ENCODE results near the gene CHRNA4.

CHRNA4 gene

DNA sequence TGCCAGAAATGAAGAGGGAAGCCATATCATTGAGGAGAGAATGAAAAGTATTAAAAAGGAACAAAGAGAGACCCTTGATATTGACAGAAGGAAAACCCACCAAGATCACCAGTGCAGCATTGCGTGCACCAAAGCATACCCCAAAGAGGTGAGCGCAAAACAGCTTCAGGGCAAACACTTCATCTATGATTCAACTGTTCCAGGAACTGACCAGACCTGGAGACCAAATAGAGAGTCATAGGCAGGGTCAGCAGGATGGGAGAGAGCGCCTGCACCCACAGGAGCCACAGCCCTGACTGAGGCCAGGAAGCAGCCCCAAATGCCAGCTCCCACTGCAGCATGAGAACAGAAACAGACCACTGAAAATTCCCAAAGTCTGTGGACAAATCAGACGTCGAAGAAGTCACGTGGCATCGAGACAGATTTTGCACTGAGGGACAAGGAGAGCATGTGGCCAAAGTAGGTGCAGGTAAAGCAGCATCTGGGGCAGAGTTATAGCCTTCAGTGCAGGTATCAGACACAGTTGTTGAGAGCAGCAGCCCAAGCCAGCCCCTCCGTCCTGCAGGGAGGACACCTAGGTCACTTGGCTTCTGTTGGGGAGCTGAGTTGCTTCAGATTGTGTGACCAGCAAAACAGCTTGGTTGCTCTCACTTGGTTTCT is 29.3 kb downstream of the CHRNA4 start:
- DNase-seq = no peak

- no peak for DNase-seq
Measured at GRCh38 chr20:63330940-63331339, 30.2 kb downstream of the CHRNA4 start.

GRCh38 chr20:63330084-63330760 is 30.9 kb downstream of the CHRNA4 start:
- DNase-seq = no peak

DNA sequence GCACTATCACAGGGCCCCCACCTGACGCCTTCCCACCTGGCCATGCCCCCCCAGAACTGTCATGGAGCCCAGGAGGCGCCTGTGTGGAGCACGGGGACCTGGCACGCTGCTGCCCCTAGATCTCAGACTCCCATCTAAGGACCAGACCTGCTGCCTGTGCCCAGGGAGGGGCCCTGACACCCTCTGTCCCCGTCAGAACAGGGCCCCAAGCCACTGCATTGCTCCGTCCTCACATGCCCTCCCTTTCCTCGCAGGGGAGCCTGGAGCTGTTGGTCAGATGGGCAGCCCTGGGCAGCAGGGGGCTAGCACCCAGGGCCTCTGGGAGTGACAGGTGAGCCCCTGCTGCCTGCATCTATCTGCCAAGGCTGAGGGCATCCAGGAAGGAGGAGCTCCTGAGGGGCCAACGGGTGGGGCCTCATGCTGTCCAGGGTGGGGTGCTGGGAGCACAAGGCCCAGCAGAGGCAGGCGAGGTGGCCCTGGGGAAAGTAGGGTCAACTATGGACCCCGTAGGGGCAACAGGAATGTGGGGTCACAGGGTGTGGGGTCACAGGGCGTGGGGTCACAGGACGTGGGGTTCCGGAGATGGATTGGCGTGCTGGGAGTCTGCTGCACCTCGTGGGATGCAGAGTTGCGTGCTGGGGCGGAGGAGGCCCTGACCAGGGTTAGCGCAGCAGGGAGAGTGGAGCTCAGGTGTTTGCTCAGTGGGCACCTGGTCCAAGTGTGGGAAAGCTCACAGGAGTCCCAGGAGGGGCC is 31.6 kb downstream of the CHRNA4 start:
- DNase-seq = no peak

DNA sequence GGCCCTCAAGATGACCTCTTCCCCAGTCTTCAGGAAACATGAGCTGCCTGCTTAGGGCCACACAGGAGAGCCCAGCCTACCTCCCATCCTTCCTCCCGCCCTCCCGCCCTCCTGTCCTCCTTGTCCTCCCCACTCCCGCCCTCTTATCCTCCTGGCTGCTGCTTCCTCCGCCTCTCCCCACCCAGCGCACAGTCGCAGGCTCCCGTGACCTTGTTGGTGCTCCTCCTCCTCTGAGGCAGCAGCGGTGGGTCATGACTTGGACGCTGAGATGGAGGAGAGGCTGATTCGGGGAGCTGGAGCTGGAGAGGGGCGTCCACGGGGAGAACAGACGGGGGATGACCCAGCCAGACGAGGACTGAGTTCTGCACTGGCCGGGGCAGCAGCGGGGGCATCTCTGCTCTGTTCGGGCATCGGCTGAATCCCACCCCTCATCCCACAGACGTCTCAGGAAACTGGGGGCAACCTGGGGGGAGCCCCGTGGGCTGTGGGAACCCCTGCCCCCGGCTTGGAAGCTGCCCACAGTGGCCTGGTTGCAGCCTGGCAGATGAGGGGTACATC is 32.4 kb downstream of the CHRNA4 start:
- DNase-seq = no peak

- DNase-seq = no peak
Measured at GRCh38 chr20:63328026-63328700, 33.0 kb downstream of the CHRNA4 start.

DNA sequence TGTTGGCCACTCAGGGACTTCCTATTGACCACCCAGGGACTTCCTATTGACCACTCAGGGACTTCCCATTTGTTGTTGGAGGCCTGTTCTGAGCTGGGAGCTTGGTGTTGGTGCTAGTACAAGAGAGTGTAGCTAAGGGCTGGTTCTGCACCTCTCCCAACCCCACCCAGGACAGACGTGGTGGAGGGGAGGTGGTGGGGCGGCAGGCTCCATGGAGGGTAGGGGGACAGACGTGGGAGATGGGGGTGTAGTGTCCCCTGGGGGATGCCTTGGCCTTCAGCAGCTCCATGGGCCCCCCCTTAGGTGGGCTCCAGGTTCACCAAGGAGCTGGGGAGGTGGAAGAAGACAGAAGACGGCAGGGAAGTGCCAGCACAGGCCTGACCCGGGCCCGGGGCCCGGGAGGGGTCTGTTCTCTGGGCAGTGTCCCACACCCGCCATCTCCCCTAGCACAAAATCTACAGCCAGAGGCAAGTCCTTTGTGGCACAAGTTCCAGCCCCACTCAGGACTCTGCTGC is 33.9 kb downstream of the CHRNA4 start:
- DNase-seq = no peak

DNA sequence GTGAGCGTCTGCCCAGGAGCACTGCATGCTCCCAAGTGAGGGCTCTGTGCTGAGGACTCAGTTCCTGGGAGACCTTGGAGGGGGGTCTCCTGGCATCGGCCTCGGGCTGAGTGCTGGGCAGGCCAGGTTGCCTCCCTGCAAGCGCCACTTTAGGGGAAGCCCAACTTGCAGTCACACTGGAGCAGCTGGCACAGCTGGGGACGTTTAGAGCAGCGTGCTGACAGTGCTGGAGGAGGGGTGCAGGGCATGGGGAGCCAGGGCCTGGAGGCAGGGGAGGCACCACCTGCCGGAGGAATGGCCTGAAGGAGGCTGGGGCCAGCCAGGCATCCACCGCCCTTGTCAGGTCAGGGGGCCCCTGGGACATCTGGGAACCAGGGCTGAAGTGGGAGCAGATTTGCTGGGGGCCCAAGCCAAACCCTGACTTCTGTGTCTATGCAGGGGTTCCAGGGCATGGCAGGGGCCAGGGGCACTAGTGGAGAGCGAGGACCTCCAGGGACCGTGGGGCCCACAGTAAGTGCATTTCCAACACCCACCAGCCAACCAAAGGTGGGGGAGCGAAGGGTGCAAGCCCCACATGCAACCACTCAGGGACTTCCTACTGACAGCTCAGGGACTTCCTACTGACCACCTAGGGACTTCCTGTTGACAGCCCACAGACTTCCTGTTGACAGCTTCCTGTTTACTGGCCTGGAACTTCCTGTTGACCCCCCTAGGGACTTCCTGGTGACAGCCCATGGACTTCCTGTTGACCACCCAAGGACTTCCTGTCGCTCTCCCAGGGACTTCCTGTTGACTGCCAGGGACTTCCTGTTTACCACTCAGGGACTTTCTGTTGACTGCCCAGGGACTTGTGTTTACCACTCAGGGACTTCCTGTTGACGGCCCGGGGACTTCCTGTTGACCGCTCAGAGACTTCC is 34.6 kb downstream of the CHRNA4 start:
- DNase-seq = no peak

DNA sequence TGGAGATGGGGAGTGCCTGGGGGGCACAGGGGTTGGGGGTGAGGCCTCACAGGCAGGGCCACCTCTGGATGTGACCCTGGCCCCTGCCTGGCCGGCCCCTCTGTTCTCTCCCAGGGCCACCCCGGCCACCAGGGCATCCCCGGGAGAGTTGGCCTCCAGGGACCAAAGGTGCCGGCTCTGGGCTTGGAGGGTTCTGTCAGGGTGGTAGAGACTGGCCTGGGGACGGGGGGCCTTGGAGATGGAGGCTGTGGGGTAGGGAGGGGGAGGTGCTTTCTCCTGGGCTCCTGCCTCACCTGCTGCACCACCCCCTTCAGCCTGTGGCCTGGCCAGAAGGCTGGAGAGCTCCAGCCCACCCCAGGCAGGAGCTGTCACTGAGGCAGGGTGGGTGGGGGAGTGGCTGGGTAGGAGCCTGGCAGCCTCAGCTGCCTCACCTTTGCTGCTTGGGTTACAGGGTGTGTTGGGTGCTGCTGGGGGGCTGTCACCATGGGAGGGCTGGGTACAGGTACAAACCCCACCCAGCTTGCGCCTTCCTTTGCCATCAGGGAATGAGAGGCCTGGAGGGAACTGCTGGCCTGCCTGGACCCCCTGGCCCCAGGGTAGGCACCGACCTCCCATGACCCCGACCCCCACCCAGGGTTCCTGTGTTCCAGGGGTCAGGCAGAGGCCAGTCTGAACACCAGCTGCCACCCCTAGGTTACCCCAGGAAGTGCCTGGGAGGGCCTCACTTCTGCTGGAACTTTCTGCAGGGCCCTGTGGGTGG is 35.4 kb downstream of the CHRNA4 start:
- DNase-seq = no peak

DNA sequence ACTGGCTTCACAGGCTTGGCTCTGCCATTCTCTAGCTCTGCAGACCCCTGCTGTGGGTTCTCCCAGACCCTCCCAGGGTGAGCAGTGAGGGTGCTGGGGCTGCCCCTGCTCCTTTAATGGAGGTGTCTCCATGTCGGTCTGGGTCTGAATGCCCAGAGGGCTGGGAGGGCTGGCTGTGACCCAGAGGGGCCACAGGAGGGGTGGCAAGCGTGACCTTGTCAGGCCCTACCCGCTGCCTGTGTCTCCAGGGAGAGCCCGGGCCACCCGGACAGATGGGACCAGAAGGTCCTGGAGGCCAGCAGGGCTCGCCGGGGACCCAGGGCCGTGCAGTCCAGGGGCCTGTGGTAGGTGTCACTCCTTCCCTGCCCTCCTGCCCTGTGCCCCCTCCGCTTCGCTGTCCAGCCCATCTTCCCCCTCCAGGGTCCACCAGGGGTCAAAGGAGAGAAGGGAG is 36.1 kb downstream of the CHRNA4 start:
- DNase-seq = no peak

DNA sequence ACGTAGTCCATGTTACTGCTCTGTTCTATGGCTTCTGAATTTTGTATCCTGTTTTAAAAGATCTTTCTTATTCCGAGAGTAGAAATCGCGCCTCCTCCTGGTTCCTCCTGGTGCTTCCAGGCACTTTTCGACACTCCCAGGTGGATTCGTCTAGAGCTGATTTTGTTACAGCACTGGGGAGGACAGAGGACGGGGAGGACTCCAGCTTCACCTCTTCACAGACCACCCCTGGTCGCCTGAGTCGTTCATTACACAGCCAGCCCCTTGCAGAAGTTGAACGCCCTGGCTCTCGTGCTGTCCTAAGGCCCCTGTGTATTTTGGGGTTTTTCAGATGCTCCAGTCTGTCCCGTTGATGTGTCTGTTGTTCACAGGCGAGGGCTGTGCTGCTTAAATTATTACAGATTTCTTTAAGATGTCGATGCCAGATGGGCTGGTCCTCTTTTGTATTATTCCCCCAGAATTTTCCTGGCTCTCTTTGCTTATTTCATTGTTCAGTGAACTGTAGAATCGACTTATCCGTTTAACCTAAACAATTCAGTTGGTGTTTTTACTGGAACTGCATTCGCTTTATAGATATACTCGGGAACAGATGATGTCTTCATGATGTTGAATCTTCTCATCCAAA is 37.7 kb downstream of the CHRNA4 start:
- no peak for DNase-seq

DNA sequence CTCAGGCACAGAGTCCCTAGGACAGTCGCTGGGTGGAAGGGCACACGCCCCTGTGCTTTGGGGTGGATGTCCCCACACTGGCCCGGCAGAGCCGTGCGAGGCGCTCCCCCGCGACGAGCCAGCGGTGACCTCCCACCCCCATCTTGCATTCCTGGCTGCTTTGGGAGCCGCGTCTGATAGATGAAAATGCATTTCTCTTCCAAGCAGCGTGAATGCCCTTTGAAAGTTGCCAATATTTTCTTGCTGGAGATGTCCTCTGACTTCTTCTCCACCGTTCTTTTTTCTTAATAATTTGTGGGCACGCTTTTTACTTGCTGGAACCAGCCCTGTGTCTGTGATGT is 38.2 kb downstream of the CHRNA4 start:
- DNase-seq = no peak

- no peak for DNase-seq
Measured at GRCh38 chr20:63322146-63322932, 38.8 kb downstream of the CHRNA4 start.

DNA sequence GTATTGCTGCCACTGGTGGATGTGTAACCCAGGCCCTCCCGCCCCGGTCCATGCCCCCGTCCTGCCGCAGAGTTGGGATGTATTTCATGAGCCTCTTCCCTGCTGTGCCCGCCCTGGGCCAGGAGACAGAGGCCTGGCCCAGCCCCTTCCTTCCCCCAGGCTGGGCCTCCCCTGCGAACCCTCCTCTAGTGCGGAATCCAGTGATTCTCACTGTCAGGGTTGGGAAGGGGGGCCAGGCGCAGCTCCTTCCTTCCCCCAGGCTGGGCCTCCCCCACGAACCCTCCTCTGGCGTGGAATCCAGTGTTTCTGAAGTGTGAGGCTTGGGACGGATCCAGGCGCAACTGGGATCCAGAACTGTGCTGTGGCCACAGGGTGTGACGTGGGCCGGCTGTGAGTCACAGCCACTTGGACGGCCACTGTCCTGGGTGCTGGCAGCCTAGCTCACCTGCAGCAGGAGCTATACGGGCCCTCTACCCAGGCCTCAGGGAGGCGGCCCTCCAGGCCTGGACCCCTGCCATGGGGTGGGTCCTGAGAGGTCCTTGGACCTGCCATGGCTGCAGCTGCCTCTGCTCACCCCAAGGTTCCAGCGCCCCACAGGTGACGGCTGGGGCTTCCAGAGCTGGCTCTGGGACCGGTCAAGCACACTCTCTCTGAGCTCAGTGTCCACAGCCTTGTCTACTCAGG is 39.9 kb downstream of the CHRNA4 start:
- DNase-seq = no peak

GRCh38 chr20:63320616-63321147 is 40.5 kb downstream of the CHRNA4 start:
- DNase-seq = no peak

- no peak for DNase-seq
Measured at GRCh38 chr20:63320041-63320511, 41.1 kb downstream of the CHRNA4 start.

- DNase-seq = no peak
Measured at GRCh38 chr20:63319164-63320040, 41.7 kb downstream of the CHRNA4 start.
